ENCODE results near the gene ARHGAP4.

ARHGAP4 gene

GRCh38 chrX:153878345-153878744 lies 47.7 kb downstream of the ARHGAP4 start:
- no peak for DNase-seq

- DNase-seq = no peak
Measured at GRCh38 chrX:153877571-153878261, 48.3 kb downstream of the ARHGAP4 start.

- no peak for DNase-seq
Measured at GRCh38 chrX:153876112-153876491, 50.0 kb downstream of the ARHGAP4 start.

- peak; percentile 66 for DNase-seq
Measured at GRCh38 chrX:153875391-153876111, 50.5 kb downstream of the ARHGAP4 start.

GRCh38 chrX:153874366-153875125 lies 51.5 kb downstream of the ARHGAP4 start:
- no peak for DNase-seq

- no peak for DNase-seq
Measured at GRCh38 chrX:153874085-153874365, 52.0 kb downstream of the ARHGAP4 start.

- no peak for DNase-seq
Measured at GRCh38 chrX:153873282-153874084, 52.6 kb downstream of the ARHGAP4 start.

- no peak for DNase-seq
Measured at GRCh38 chrX:153871946-153872878, 53.9 kb downstream of the ARHGAP4 start.

- DNase-seq = no peak
Measured at GRCh38 chrX:153871451-153871850, 54.6 kb downstream of the ARHGAP4 start.

- DNase-seq = no peak
Measured at GRCh38 chrX:153870791-153871360, 55.2 kb downstream of the ARHGAP4 start.

GRCh38 chrX:153870288-153870690 lies 55.8 kb downstream of the ARHGAP4 start:
- DNase-seq = no peak

- no peak for DNase-seq
Measured at GRCh38 chrX:153869473-153870287, 56.4 kb downstream of the ARHGAP4 start.

- no peak for DNase-seq
Measured at GRCh38 chrX:153868576-153869472, 57.2 kb downstream of the ARHGAP4 start.

- no peak for DNase-seq
Measured at GRCh38 chrX:153867671-153868070, 58.4 kb downstream of the ARHGAP4 start.

- DNase-seq = no peak
Measured at GRCh38 chrX:153867139-153867538, 58.9 kb downstream of the ARHGAP4 start.

- DNase-seq = no peak
Measured at GRCh38 chrX:153866302-153867019, 59.6 kb downstream of the ARHGAP4 start.

- no peak for DNase-seq
Measured at GRCh38 chrX:153865685-153866084, 60.4 kb downstream of the ARHGAP4 start.

- no peak for DNase-seq
Measured at GRCh38 chrX:153865321-153865580, 60.8 kb downstream of the ARHGAP4 start.

Data from CD4-positive, alpha-beta T cell treated with Interleukin-17A for 1 hour (primary cell).